Activated naive CD4-positive, alpha-beta T cell treated with anti-CD3 and anti-CD28 coated beads, Interleukin-2, amount 10 ng/mL, durations not matched to agents 7 days and 5 days (primary cell): Measurements from ENCODE around the gene IGFBP3.

Experiments used
- CTCF ChIA-PET: fragments of 350-600 bp; sonication (Branson Sonifier 250); formaldehyde crosslinking; loops from one replicate; lab custom pipeline; 2021; ENCODE audit warnings: antibody characterized with exemption; lab: Charles Lee
- DNase-seq: peaks from one replicate; pipeline ENCODE4 v3.0.0-alpha.2; 2020
- H3K27ac Mint-ChIP-seq: one replicate; pipeline ENCODE4 v1.8.0; 2021; ENCODE audit warnings: mild to moderate bottlenecking, moderate library complexity, mixed read lengths
- H3K27me3 Mint-ChIP-seq: one replicate; pipeline ENCODE4 v1.8.0; 2021; ENCODE audit warnings: mild to moderate bottlenecking, mixed read lengths
- H3K36me3 Mint-ChIP-seq: one replicate; pipeline ENCODE4 v1.8.0; 2021; ENCODE audit warnings: mixed read lengths
- H3K4me1 Mint-ChIP-seq: one replicate; pipeline ENCODE4 v1.8.0; 2021; ENCODE audit warnings: mixed read lengths
- H3K4me3 Mint-ChIP-seq: one replicate; pipeline ENCODE4 v1.8.0; 2021; ENCODE audit warnings: mild to moderate bottlenecking, moderate library complexity, mixed read lengths
- H3K9me3 Mint-ChIP-seq: one replicate; pipeline ENCODE4 v1.8.0; 2021; ENCODE audit warnings: mixed read lengths

Gene IGFBP3

DNA sequence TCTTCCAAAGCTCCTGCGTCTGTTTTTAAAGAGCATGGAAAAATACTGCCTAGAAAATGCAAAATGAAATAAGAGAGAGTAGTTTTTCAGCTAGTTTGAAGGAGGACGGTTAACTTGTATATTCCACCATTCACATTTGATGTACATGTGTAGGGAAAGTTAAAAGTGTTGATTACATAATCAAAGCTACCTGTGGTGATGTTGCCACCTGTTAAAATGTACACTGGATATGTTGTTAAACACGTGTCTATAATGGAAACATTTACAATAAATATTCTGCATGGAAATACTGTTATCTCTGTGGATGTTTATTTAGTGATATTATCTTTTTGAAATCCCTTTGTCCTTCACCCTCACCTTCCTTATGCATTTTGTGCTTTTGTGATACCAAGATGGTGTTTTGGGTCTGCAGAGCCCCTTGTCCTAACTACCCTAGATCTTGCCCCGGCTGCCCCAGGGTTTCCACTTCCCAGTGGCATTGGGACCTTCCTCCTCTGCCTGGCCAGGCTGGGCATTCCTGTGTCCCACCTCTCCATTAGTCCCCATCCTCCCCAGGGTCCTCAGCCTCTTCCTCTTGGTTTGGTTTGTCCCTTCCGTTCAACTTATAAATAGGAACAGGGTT, 27.6 kb downstream of the IGFBP3 start:
- Mint-ChIP-seq H3K9me3 (no peaks in the 10 kb centered on the region), H3K27ac (no peak overlapping the region), H3K36me3 (no peaks in the 10 kb centered on the region), H3K4me3 (no peak overlapping the region), H3K4me1 (no peaks in the 10 kb centered on the region), H3K27me3 (peaks cover 43% of the 10 kb centered on the region)
- DNase-seq: no peak
- CTCF ChIA-PET: interaction anchor here (0.7 to 1.9 kb wide), 3 partner anchors 24 to 1195 kb away, joined by 3 to 6 read pairs (median 5); no protein-coding TSS in a partner anchor

GRCh38 chr7:45892407-45893035, 28.6 kb downstream of the IGFBP3 start:
- no peak for DNase-seq
- H3K4me3 Mint-ChIP-seq: no peak overlapping the region
- H3K9me3 Mint-ChIP-seq: no peaks in the 10 kb centered on the region
- no peaks in the 10 kb centered on the region for H3K36me3 Mint-ChIP-seq
- no peaks in the 10 kb centered on the region for H3K4me1 Mint-ChIP-seq
- CTCF ChIA-PET: interaction anchor here (0.7 to 1.9 kb wide), 4 partner anchors 10 to 1196 kb away, joined by 3 to 6 read pairs (median 4); no protein-coding TSS in a partner anchor
- H3K27me3 Mint-ChIP-seq: peaks cover 53% of the 10 kb centered on the region
- no peak overlapping the region for H3K27ac Mint-ChIP-seq

DNA sequence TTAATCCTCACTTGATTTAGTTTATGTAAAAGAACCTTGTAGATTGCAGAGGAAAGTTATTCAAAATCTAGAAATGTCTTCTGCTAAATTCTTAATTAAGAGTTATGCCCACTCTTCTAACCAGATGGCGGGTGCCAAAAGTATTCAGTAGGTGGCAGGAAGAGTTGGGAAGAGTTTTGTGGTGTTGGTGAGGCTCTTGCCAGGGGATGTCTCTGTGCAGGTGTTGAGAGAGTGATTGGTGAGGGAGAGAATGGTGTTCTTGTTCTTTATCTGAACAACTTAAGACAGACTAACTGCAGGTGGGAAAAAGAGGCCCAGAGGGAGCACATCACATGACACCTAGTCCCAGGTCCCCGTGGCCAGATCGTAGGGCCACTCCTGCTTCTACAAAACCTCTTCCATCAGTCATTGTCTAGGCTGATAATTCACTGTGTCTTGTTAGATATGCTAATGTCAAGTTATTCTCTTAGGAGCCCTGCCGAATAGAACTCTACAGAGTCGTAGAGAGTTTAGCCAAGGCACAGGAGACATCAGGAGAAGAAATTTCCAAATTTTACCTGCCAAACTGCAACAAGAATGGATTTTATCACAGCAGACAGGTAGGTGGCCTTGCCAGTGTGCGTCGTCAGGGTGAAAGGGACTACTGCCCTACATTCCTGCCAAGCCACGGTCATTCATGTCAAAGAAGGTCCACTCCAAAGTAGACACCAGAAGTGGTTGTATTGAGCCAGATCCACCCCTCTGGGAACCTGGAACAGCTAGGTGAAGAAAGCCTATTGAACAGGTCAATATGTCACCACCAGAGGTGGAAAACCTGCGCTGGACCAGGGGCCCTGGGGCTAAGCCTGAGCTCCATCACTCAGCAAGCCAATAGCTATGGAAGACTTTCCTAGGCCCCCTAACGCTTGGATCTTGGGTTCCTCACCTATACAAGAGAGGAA, 29.3 kb downstream of the IGFBP3 start:
- CTCF ChIA-PET: interaction anchor here (0.8 to 1.9 kb wide), 5 partner anchors 10 to 1200 kb away, joined by 3 to 6 read pairs (median 3); no protein-coding TSS in a partner anchor
- no peaks in the 10 kb centered on the region for H3K36me3 Mint-ChIP-seq
- no peak overlapping the region for H3K27ac Mint-ChIP-seq
- DNase-seq: no peak
- H3K27me3 Mint-ChIP-seq: peaks cover 61% of the 10 kb centered on the region
- no peaks in the 10 kb centered on the region for H3K9me3 Mint-ChIP-seq
- H3K4me3 Mint-ChIP-seq: no peak overlapping the region
- no peaks in the 10 kb centered on the region for H3K4me1 Mint-ChIP-seq

DNA sequence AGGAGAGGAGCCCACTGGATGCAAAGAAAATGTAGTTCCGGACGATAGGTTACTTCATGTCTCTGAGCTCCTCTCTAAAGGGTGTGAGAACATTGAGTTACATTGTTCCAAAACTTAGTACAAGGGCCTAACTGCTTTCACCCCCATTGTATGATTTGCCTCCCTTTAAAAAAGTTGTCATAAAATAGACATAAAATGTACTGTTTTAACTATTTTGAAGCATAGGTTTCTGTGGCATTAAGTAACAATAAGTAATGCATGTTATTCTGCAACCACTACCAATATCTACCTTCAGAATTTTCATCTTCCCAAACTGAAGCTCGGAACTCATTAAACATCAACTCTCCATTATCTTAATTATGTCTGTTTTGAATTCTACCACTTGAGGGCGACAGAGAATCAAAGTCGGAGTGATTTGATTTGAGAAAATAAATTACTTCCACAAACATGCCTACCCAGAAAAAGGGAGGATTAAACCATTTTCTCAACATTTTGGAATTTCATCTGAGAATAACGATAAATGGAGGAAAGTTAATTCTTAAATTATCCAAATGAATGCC, 30.1 kb downstream of the IGFBP3 start:
- H3K27ac Mint-ChIP-seq: no peak overlapping the region
- no peaks in the 10 kb centered on the region for H3K4me1 Mint-ChIP-seq
- CTCF ChIA-PET: interaction anchor here (0.8 to 1.5 kb wide), 4 partner anchors 26 to 1201 kb away, joined by 3 to 4 read pairs (median 4); no protein-coding TSS in a partner anchor
- no peak overlapping the region for H3K4me3 Mint-ChIP-seq
- H3K9me3 Mint-ChIP-seq: no peaks in the 10 kb centered on the region
- peaks cover 62% of the 10 kb centered on the region for H3K27me3 Mint-ChIP-seq
- no peak for DNase-seq
- no peaks in the 10 kb centered on the region for H3K36me3 Mint-ChIP-seq

- Mint-ChIP-seq H3K9me3 (no peaks in the 10 kb centered on the region), H3K36me3 (no peaks in the 10 kb centered on the region), H3K27ac (no peak overlapping the region), H3K27me3 (peaks cover 65% of the 10 kb centered on the region), H3K4me3 (no peak overlapping the region), H3K4me1 (no peaks in the 10 kb centered on the region)
- DNase-seq: no peak
- CTCF ChIA-PET: interaction anchor here (1.0 to 1.5 kb wide), 3 partner anchors 27 to 1201 kb away, joined by 3 to 4 read pairs (median 4); no protein-coding TSS in a partner anchor
Observed at GRCh38 chr7:45890125-45890901, 30.8 kb downstream of the IGFBP3 start.

- Mint-ChIP-seq H3K27me3 (peaks cover 73% of the 10 kb centered on the region), H3K4me3 (no peak overlapping the region), H3K9me3 (no peaks in the 10 kb centered on the region), H3K27ac (no peak overlapping the region), H3K36me3 (no peaks in the 10 kb centered on the region), H3K4me1 (no peaks in the 10 kb centered on the region)
- CTCF ChIA-PET: interaction anchor here (1.5 kb wide), 1 partner anchor 26 kb away, joined by 4 read pairs; no protein-coding TSS in a partner anchor
- DNase-seq: no peak
Observed at GRCh38 chr7:45889367-45890067, 31.6 kb downstream of the IGFBP3 start.

DNA sequence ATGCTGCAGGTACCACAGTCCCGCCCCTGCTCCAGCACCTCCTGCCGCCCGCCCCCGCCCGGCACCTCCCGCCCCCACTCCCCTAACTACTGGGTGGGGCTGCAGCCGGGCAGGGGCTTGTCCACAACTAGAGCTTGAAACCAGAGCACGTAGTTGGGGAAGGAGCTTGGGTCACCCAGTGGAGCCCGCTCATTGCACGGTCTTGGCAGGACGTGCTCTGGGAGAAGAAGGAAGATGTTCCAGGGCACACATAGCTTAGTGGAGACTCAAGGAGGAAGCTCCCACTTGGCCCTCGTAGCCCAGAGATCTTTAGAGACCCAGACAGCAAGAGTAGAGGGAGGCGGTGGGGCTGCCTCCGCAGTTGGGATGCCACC, 32.1 kb downstream of the IGFBP3 start:
- no peak overlapping the region for H3K27ac Mint-ChIP-seq
- H3K4me1 Mint-ChIP-seq: no peaks in the 10 kb centered on the region
- peaks cover 73% of the 10 kb centered on the region for H3K27me3 Mint-ChIP-seq
- no peaks in the 10 kb centered on the region for H3K9me3 Mint-ChIP-seq
- H3K4me3 Mint-ChIP-seq: no peak overlapping the region
- CTCF ChIA-PET: no interaction called here
- H3K36me3 Mint-ChIP-seq: no peaks in the 10 kb centered on the region
- no peak for DNase-seq

GRCh38 chr7:45888185-45888992, 32.7 kb downstream of the IGFBP3 start, which contains the start of gene IGFBP1:
Gene IGFBP1, plus strand, starts transcription at chr7:45888488. Its CDS starts 165 bp downstream, at chr7:45888653.
- Mint-ChIP-seq H3K4me1 (no peaks in the 10 kb centered on the region), H3K36me3 (no peaks in the 10 kb centered on the region), H3K9me3 (no peaks in the 10 kb centered on the region), H3K27ac (no peak within 1 kb of the TSS), H3K27me3 (peaks cover 72% of the 10 kb centered on the region), H3K4me3 (no peak within 1 kb of the TSS)
- CTCF ChIA-PET: no interaction called here
- DNase-seq: no peak

GRCh38 chr7:45886931-45887667, 34.0 kb downstream of the IGFBP3 start:
- no peak for DNase-seq
- Mint-ChIP-seq H3K27me3 (peaks cover 68% of the 10 kb centered on the region), H3K4me1 (no peaks in the 10 kb centered on the region), H3K27ac (no peak overlapping the region), H3K9me3 (no peaks in the 10 kb centered on the region), H3K36me3 (no peaks in the 10 kb centered on the region), H3K4me3 (no peak overlapping the region)
- CTCF ChIA-PET: no interaction called here

- peaks cover 58% of the 10 kb centered on the region for H3K27me3 Mint-ChIP-seq
- CTCF ChIA-PET: no interaction called here
- H3K9me3 Mint-ChIP-seq: no peaks in the 10 kb centered on the region
- DNase-seq: no peak
- H3K36me3 Mint-ChIP-seq: no peaks in the 10 kb centered on the region
- no peak overlapping the region for H3K27ac Mint-ChIP-seq
- no peaks in the 10 kb centered on the region for H3K4me1 Mint-ChIP-seq
- no peak overlapping the region for H3K4me3 Mint-ChIP-seq
Observed at GRCh38 chr7:45885264-45885882, 35.7 kb downstream of the IGFBP3 start.

- Mint-ChIP-seq H3K4me3 (no peak overlapping the region), H3K9me3 (no peaks in the 10 kb centered on the region), H3K4me1 (no peaks in the 10 kb centered on the region), H3K36me3 (no peaks in the 10 kb centered on the region), H3K27ac (no peak overlapping the region), H3K27me3 (peaks cover 46% of the 10 kb centered on the region)
- CTCF ChIA-PET: interaction anchor here (1.4 kb wide), 1 partner anchor 14 kb away, joined by 3 read pairs; no protein-coding TSS in a partner anchor
- no peak for DNase-seq
Observed at GRCh38 chr7:45884136-45884535, 36.9 kb downstream of the IGFBP3 start.
